K562 (cell line): ENCODE measurements around the gene DENND5B. TPM values are rescaled to one million over a fixed set of nuclear protein-coding genes. Genes with fewer than 3 reads are reported as not detected.

Source experiments
- ATAC-seq: fragments of 200-7000 bp; cut with Tn5 transposase; 3 replicates; pipeline ENCODE4 v1.9.1; 2020; ENCODE audit warnings: moderate library complexity
- BruUV-seq: library from RNA; stranded (reverse); fragments of 400-500 nt; replicated peaks from 2 replicates; lab custom pipeline; 2021; lab: Mats Ljungman, UMichigan
- CTCF ChIA-PET: fragments of 300-600 bp; formaldehyde crosslinking; extraction: SDS; loops from one replicate; lab custom pipeline; 2021; ENCODE audit warnings: low intra/inter-chr PET ratio; lab: Yijun Ruan, JAX
- POLR2A ChIA-PET: fragments of 300-600, 350-650 bp; sonication (Branson Sonifier 250); formaldehyde crosslinking; extraction: SDS; loops from one replicate; lab custom pipeline; 2021; ENCODE audit warnings: antibody characterized with exemption, inconsistent platforms; lab: Yijun Ruan, JAX
- DNase-seq, 4 experiments: peaks; one replicate each; pipeline versions ENCODE4 v3.0.0 to v3.0.0-alpha.2; 2011 to 2018; ENCODE audit warnings: low spot score in 3 of 4, mixed read lengths in 3 of 4; ENCODE audit errors: extremely low read depth in 1 of 4
- FAIRE-seq: peaks from 2 replicates; lab custom pipeline; 2011; peaks lifted over from hg19 to GRCh38; lab: Jason Lieb, UNC
- H2AFZ ChIP-seq: 2 replicates; pipeline ENCODE4 v1.6.0; 2011; ENCODE audit warnings: low read depth, low read length, control low read depth, inconsistent platforms
- H3K27ac ChIP-seq: fragments of 200-600 bp; 3 replicates; pipeline ENCODE4 v1.8.0; 2011; ENCODE audit warnings: low read depth, mild to moderate bottlenecking, control low read depth, inconsistent platforms, low read length, moderate library complexity, mixed read lengths; ENCODE audit errors: extremely low read depth
- H3K27me3 ChIP-seq, 2 experiments: fragments of 300-600 bp in 1 of 2; 2 replicates in 1 of 2; 3 replicates in 1 of 2; pipeline versions ENCODE4 v1.6.0 to v1.8.0; 2011; ENCODE audit warnings: inconsistent platforms in 2 of 2, low read length in 2 of 2, mild to moderate bottlenecking in 1 of 2, mixed read lengths in 1 of 2, moderate library complexity in 1 of 2; ENCODE audit not compliant: control insufficient read depth in 2 of 2, insufficient read depth in 2 of 2
- H3K36me3 ChIP-seq: fragments of 300-600 bp; 3 replicates; pipeline ENCODE4 v1.8.0; 2011; ENCODE audit warnings: mild to moderate bottlenecking, low read length, inconsistent platforms; ENCODE audit not compliant: control insufficient read depth, insufficient read depth
- H3K4me1 ChIP-seq, 2 experiments: fragments of 200-600 bp in 1 of 2; replicated peaks in 1 of 2; 2 replicates in 1 of 2; 3 replicates in 1 of 2; pipeline versions ENCODE4 v1.5.1 to v1.8.0; 2011; ENCODE audit warnings: inconsistent platforms in 2 of 2, low read length in 2 of 2, mild to moderate bottlenecking in 1 of 2, mixed read lengths in 1 of 2, moderate library complexity in 1 of 2; ENCODE audit not compliant: control insufficient read depth in 2 of 2, insufficient read depth in 2 of 2
- H3K4me2 ChIP-seq: 2 replicates; pipeline ENCODE4 v1.6.1; 2011; ENCODE audit warnings: low read length, control low read depth, inconsistent platforms, mixed read lengths; ENCODE audit not compliant: insufficient read depth
- H3K4me3 ChIP-seq: fragments of 200-600 bp; sonication (generic), shearing (Covaris generic); 2 replicates; pipeline ENCODE4 v1.5.1; 2016; ENCODE audit warnings: control low read depth, inconsistent platforms
- H3K79me2 ChIP-seq: fragments of 200-600 bp; 3 replicates; pipeline ENCODE4 v1.8.0; 2011; ENCODE audit warnings: low read length, inconsistent platforms; ENCODE audit not compliant: control insufficient read depth, insufficient read depth
- H3K9ac ChIP-seq, 2 experiments: 2 replicates each; pipeline versions ENCODE4 v1.6.0 to v1.6.1; 2011; ENCODE audit warnings: low read depth in 2 of 2, low read length in 2 of 2, control low read depth in 1 of 2, inconsistent platforms in 1 of 2, mild to moderate bottlenecking in 1 of 2, mixed read lengths in 1 of 2; ENCODE audit not compliant: insufficient read depth in 1 of 2
- H3K9me1 ChIP-seq: one replicate; pipeline ENCODE4 v1.6.0; 2011; ENCODE audit warnings: inconsistent platforms, mild to moderate bottlenecking, low read length, moderate library complexity; ENCODE audit not compliant: control insufficient read depth, insufficient read depth
- H3K9me3 ChIP-seq: replicated peaks from 2 replicates; pipeline ENCODE4 v1.5.1; 2011; ENCODE audit warnings: low read depth, low read length, inconsistent platforms; ENCODE audit not compliant: control insufficient read depth, insufficient read depth
- H4K20me1 ChIP-seq: replicated peaks from 2 replicates; pipeline ENCODE4 v1.6.1; 2011; ENCODE audit warnings: low read length, inconsistent platforms, mixed read lengths; ENCODE audit not compliant: control insufficient read depth, insufficient read depth
- CEBPZ ChIP-seq: fragments of 150-350 bp; IDR thresholded peaks from 2 replicates; pipeline ENCODE4 v1.6.1; 2014; ENCODE audit warnings: low read depth, mild to moderate bottlenecking, low read length, borderline replicate concordance
- PTBP1 ChIP-seq: fragments of 200-400 bp; formaldehyde crosslinking; IDR thresholded peaks from 2 replicates; pipeline ENCODE4 v1.6.1; 2017; ENCODE audit warnings: low read depth, low read length
- SRSF1 ChIP-seq: fragments of 200-400 bp; formaldehyde crosslinking; IDR thresholded peaks from 2 replicates; pipeline ENCODE4 v1.6.1; 2017; ENCODE audit warnings: mild to moderate bottlenecking, low read depth, low read length, moderate library complexity
- TEAD4 ChIP-seq, 2 experiments: sonication (generic) in 1 of 2; formaldehyde crosslinking in 1 of 2; IDR thresholded peaks; 2 replicates each; pipeline versions ENCODE4 v1.6.1 to v1.8.0; 2012 to 2022; ENCODE audit warnings: borderline replicate concordance in 1 of 2, inconsistent platforms in 1 of 2, low read length in 1 of 2, mild to moderate bottlenecking in 1 of 2, missing genetic modification reagents in 1 of 2
- WGBS: fragments of 100-300 bp; shearing (Covaris generic); methylation state at CpG from one replicate; pipeline ENCODE4 v1.1.6; 2016; ENCODE audit warnings: low coverage, mixed read lengths; ENCODE audit not compliant: insufficient coverage; ENCODE audit errors: missing lambda C conversion rate; 5-methylcytosine and 5-hydroxymethylcytosine counted together
- in situ Hi-C: fragments of 300-500 bp; cut with MboI; formaldehyde crosslinking; loops from 4 replicates; pipeline ENCODE4 v1.15.0; 2018; ENCODE audit warnings: inconsistent platforms, mixed read lengths
- intact Hi-C: fragments of 100-400 bp; cut with micrococcal nuclease; formaldehyde crosslinking; loops from 2 replicates; pipeline ENCODE4 v1.14.2; 2022
- polyA plus RNA-seq, 8 experiments: library from polyadenylated mRNA; depleted of rRNA in 4 of 8; stranded (reverse) in 5 of 8; unstranded in 3 of 8; fragments of >200 nt; fragmentation: Nextera tagmentation in 2 of 8; fragmentation: Illumina TruSeq in 1 of 8; extraction: Ambion mirVana in 2 of 8; extraction: Trizol in 1 of 8; gene quantifications; 2 replicates each; pipeline versions ENCODE4 v1.2.1 to v1.2.3, GENCODE V29; 2011 to 2014; ENCODE audit warnings: inconsistent platforms in 1 of 8, missing spikeins in 1 of 8
- total RNA-seq, 7 experiments: library from RNA; depleted of rRNA in 6 of 7; stranded (reverse); fragments of >200 nt in 6 of 7; fragmentation: Illumina TruSeq in 2 of 7; extraction: Trizol in 2 of 7; gene quantifications; 2 replicates each; pipeline versions ENCODE4 v1.2.1 to v1.2.3, GENCODE V29; 2011 to 2021; ENCODE audit warnings: low replicate concordance in 1 of 7

The DENND5B gene
- total and polyA plus RNA-seq, 9 of the 15 experiments (the other 6 are each of a cell fraction or from before 2014, with no cell fraction given) = 0.99 to 6.0 (median 3.6) TPM

DNA sequence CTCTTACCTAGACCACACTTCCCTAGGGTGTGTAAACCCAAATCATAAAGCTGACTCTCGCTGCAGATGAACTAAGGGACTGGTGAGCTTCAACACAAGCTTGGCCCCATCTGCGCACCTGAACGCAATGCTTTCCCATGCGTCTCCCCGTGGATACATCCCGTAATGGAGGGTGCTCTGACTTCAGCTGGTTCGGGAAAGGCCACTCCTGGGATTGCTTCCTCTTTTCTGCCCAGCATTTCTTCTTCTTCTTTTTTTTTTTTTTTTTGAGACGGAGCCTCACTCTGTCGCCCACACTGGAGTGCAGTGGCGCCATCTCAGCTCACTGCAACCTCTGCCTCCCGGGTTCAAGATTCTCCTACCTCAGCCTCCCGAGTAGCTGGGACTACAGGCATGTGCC lies 40.9 kb upstream of the DENND5B start:
- H3K9me3 ChIP-seq = no peaks in the 10 kb centered on the region
- H3K4me3 ChIP-seq = no peak overlapping the region
- no TSS peak for BruUV-seq
- no peak for DNase-seq
- 41% methylated on average over 8 of the region's 12 CpGs for WGBS
- H3K9me1 ChIP-seq = no peaks in the 10 kb centered on the region
- no peak for ATAC-seq
- H3K27me3 ChIP-seq = no peaks in the 10 kb centered on the region
- H3K36me3 ChIP-seq = no peaks in the 10 kb centered on the region
- CTCF ChIA-PET = no interaction called here
- in situ Hi-C loops (loop anchor here (5.0 kb wide), 1 partner anchor 385 kb away; no protein-coding TSS in a partner anchor), intact Hi-C loops (loop anchor here (2.0 to 10.0 kb wide), 4 partner anchors 31 to 307 kb away; partner anchors contain the start of gene SINHCAF)
- H3K4me2 ChIP-seq = no peak overlapping the region
- POLR2A ChIA-PET = interaction anchor here (0.6 kb wide), 1 partner anchor 1203 kb away, joined by 4 read pairs; no protein-coding TSS in a partner anchor
- H3K9ac ChIP-seq = no peak overlapping the region; a peak in 1 of 4 replicates
- H3K79me2 ChIP-seq = no peaks in the 10 kb centered on the region
- no peaks in the 10 kb centered on the region for H4K20me1 ChIP-seq
- no peak overlapping the region for H2AFZ ChIP-seq
- peaks cover 0 to 10% of the 10 kb centered on the region in 2 experiments; a peak in 4 of 5 replicates for H3K4me1 ChIP-seq
- FAIRE-seq = no peak
- no peak for TF ChIP-seq SRSF1
- no peak for TF ChIP-seq PTBP1
- no peak for TF ChIP-seq CEBPZ
- TF ChIP-seq TEAD4 (IDR thresholded peaks at IDR 0.05; ENCODE audit: low read length) = no peak
- no peak for TF ChIP-seq TEAD4 (CRISPR knock-in tag; IDR thresholded peaks at IDR 0.05; ENCODE audit: borderline replicate concordance)
- TF ChIP-seq, all 486 proteins: peak for 0
- no peak overlapping the region for H3K27ac ChIP-seq
